GM23338 (cell line): ENCODE measurements around the gene INPPL1.

Experiments used
- ETS1 ChIP-seq: IDR thresholded peaks from 2 replicates; pipeline ENCODE4 v1.6.1; 2016; ENCODE audit warnings: antibody characterized with exemption
- EZH2 ChIP-seq: fragments of 200-600 bp; sonication (generic); IDR thresholded peaks from one replicate; pipeline ENCODE4 v1.8.0; 2017; ENCODE audit warnings: antibody characterized with exemption, mild to moderate bottlenecking, low read depth; ENCODE audit not compliant: unreplicated experiment

- TF ChIP-seq EZH2 (no peak), ETS1 (no peak)
These were observed 11.6 kb downstream of the INPPL1 start for GRCh38 chr11:72236083-72236697.
